CD4-positive, alpha-beta T cell treated with Interferon alpha-2 for 1 hour (primary cell): ENCODE results near the gene ZNF595.
"Not testable (repeated sequence)": the region's sequence is repeated elsewhere in the genome, so short reads cannot be mapped to it uniquely, and the experiment has no call there.

ENCODE experiments used
- DNase-seq, 2 donors: peaks; one replicate each; pipeline ENCODE4 v3.0.0-alpha.2; 2020 to 2022

ZNF595 gene

DNA sequence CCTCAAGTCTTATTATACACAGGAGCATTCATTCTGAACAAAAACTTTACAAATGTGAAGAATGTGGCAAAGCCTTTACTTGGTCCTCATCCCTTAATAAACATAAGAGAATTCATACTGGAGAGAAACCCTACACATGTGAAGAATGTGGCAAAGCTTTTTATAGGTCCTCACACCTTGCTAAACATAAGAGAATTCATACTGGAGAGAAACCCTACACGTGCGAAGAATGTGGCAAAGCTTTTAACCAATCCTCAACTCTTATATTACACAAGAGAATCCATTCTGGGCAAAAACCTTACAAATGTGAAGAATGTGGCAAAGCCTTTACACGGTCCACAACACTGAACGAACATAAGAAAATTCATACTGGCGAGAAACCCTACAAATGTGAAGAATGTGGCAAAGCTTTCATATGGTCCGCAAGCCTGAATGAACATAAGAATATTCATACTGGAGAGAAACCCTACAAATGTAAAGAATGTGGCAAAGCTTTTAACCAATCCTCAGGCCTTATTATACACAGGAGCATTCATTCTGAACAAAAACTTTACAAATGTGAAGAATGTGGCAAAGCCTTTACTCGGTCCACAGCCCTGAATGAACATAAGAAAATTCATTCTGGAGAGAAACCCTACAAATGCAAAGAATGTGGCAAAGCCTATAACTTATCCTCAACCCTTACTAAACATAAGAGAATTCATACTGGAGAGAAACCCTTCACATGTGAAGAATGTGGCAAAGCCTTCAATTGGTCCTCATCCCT is 33.6 kb downstream of the ZNF595 start:
- not testable (repeated sequence) for DNase-seq

DNA sequence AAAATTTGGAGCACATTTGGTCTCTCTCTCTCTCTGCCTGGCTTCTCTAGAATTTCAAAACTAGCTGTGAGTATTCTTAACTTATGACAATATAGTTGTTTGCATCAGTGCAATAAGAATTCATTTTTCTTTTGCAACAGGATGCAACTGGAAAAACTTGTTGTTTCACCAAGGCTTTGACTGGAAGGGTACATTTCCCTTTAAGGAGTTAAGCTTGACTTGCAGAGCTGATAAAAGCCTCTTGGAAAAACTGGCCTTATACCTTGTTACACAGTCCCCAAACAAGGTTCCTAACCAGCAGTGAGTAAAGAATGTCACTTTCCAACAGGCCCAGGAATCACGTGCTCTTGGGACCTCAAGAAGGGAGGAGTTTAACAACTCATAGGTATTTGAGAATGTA is 45.3 kb downstream of the ZNF595 start:
- no peak for DNase-seq

DNA sequence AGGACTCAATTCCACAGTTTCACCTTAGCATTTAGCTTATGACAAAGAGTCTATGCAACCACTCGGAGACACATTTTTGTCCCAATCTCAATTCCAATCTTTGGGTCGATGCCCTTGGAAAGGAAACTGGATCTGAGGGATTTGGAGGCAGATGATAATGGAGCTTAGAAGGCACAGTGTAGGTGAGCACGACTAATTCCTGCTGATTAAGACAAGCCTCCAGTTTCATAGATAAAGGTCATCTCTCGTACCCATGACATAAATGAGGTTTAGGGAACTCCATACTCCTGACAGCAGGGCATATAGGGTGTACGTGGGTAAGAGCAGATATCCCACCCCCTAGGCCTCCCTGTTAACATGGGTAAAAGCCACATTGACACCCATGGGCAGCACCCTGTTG is 46.7 kb downstream of the ZNF595 start:
- DNase-seq, result no peak

DNA sequence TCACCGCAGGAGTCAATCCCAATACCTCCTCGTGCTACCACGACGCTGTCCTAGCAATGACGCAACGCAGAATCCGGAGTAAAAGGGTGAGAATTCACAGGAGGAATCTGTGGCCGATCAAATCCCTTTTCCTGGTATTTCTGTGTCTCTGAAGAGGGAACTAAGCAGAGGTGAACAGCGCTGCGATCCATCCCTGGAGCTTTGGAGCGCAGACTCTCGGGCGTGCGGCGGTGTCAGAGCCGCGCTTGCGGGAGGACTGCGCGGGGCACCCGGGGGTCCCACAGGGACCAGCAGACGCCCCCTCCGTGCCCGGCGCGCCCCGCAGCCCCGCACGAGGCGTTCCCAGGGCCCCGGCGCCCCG is 53.9 kb downstream of the ZNF595 start:
- no peak for DNase-seq

DNA sequence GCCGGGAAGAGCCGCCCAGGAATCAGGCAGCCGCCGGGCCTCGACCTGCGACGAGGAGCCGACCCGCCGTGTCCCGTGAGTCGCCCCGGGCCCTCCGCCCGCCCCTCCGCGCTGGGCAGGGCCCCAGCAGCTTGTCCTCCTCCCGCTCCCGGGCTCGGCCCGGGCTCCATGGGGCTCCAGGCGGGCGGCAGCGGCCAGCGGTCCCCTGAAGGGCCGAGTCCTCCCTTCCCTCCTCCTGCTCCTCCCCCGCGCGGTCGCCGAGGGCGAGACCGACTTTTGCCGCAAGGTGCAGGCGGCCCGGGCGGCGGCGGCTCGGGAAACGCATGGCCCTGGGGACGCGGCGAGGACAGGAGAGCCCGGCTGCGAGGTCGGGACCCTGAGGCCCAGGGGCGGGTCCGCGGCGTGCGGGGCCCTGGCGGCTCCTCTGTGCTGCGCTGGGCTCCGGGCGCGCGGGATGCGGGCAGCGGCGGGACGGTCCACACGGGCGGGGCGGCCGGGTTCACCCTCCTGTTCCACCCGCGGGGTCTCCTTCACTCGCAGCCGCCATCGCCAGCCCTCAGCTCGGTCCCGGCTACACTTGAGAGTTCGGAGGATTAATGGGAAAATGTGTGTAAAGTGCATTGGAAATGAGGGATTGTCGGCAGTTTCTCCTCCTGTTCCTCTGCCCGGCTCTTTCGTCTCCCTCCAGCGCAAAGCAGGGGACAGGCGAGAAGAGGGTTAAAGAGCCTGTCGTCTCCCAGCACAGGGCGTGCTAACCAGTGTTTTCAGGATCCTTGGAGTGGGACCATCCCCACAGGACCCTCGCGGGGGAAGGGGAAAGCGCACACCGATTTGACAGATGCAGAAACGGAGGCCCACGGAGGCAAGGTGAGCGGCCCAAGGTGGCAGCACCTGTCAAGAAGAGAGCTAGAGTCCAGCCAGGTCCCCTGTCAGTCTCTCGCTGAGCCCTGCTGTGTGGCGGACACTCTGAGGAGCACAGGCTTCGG is 54.6 kb downstream of the ZNF595 start:
- DNase-seq, result no peak

DNA sequence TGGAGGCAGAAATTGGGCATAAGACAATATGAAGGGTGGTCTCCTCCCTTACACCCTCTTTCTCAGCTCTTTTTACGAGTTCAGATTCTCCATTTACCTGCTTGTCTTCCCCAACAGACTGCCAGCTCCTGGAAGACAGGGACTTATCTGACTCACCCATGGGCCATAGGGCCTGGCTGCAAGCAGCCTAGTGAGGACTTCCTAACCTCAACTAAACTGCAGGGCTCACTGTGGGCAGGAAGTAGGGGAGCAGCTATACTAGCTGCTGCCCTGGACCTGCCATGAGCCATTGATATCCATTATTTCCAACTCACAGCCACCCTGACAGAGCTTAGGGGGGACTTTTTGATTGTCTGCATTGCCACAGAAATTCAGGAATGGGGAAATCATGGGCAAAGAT is 59.6 kb downstream of the ZNF595 start:
- no peak for DNase-seq

DNA sequence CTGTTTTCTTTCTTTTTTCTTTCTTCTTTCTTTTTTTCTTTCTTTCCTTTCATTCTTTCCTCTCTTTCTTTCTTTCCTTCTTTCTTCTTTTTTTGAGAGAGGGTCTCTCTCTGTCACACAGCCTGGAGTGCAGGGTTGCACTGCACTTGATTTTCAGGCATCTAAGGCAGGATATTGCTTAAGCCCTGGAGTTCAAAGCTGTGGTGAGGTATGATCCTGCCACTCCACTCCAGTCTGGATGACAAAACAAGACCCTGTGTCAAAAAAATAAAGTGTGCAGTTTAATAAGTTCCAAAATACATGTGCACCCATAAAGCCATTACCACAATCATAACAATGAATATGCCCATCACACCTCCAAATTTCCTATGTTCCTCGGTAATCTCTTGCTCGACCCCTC is 60.6 kb downstream of the ZNF595 start:
- DNase-seq, result no peak

DNA sequence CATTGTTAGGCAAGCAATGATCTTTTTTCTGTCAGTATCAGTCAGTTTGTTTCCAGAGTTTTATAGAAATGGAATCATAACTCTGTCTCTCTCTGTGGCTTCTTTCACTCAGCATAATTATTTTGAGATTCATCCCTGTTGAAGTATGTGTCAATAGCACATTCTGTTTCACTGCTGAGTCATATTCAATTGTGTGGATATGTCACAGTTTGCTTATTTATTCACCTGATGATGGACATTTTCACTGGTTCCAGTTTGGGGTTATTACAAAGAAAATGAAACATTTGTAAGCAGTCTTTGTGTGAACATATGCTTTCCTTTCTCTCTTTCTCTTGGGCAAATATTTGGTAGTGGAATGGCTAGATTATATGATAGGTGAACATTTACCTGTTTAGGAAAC is 61.0 kb downstream of the ZNF595 start:
- no peak for DNase-seq

DNA sequence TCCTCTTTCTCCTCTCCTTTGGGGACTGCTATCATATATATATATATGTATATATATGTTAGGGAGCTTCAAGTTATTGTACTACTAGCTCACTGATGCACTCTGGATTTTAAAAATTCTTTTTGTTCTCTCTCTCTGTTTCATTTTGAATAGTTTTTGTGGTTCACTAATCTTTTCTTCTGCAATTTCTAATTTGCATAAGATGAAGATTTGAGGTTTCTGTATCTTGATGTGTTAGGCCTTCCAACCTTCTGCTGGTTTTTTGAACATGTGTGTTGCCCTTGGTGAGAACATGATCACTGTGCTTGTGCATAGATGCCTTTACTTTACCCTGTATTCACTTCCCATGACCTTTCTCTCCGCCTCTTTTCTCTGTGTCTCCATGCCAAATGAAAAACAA is 63.4 kb downstream of the ZNF595 start:
- no peak for DNase-seq

DNA sequence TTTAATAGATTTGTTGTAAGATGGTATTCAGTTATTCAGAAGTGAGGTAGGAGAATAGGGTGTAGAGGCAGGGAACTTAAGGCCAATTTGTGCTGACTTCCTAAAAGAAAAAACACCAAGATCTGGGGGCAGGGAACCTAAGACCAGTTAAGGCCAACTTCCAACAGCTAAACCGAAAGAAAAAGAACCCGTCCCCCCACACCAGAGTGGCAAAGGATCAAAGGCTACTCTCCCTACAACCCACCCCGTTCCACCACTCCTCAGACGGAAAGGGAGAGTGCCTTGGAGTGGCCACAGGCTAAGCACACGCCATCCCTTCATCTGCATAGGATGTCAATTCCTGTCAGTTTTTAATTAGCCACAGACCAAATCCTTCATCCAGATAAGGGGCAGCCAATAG is 67.5 kb downstream of the ZNF595 start:
- DNase-seq, result no peak

DNA sequence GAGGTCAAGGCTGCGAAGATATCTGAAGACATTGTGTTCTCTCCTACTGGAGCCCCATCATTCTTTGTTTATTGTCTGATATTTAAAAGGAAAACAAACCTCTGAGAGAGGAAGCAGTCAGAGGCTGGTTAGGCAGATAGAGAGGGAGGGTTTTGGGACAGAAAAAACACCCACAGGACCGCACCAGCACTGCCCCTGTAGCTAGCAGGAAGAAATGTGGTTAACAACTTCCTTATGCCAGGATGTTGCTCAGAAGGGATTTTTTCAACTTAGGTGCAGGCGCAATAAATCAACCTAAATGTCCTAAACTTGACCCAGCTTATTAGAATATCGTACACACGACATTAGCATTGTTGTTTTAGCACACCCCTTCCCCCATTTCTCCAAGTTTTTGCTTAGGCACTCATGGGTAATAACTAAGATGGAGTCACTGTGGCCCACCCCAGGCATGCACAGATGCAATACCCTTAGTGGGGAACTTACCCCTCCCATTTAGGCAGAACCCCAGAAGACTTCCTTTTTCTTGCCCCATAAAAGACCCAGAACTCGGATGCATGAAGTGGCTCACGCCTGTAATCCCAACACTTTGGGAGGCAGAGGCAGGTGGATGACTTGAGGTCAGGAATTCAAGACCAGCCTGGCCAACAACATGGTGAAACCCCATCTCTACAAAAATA is 68.4 kb downstream of the ZNF595 start:
- peak; percentile 40 to 54 for DNase-seq

DNA sequence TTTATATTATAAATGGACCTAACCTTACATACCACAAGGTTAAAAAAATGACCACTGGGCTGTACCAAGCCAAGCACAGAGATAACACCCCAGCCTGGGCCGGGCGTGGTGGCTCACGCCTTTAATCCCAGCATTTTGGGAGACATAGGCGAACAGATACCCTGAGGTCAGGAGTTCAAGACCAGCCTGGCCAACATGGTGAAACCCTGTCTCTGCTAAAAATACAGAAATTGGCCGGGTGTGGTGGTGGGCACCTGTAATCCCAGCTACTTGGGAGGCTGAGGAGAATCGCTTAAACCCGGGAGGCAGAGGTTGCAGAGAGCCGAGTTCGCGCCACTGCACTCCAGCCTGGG is 70.8 kb downstream of the ZNF595 start:
- DNase-seq, result not testable (repeated sequence)

DNA sequence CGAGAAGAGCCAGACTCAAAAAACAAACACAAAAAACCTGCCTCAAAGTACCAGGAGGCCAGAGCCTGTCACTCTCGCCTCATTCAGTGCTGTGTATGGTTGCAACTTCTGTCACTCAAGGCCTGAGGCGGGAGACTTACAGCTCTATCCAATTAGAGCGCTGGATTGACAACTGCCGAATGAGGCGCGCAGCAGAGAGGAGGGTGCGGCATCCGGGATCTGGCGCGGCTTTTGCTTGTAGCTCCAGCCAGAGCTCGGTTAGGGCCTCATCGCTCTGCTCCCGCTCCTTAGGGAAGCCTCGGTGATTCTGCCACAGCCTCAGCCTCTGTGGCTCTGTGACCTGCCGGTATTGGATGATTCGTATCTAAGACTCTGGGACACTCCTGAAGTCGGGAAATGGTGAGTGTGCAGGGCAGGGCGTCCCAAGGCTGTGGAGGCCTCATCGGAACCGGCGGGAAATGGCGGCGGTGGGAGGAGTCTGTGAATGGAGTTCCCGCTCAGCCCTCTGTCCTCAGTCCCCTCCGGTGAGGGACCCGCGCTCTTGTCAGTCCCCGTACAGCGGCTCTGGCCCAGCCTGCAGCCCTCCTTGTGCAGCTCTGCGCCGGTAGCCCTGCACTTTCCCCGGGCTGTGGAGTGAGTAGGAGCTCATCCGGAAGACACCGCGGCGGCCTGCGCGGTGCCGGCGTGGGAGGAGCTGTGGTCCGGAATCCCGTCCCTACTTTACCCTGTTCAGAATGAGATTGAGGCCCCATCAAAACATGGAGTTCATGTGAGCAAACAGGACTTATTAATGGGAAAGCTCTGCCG is 71.4 kb downstream of the ZNF595 start, which contains the start of gene ZNF718:
ZNF718 (plus strand) TSS at position 227 of the 807 bp plus-strand sequence; CDS start at position 397, 170 bp downstream.
- peak; percentile 92 to 95 for DNase-seq

DNA sequence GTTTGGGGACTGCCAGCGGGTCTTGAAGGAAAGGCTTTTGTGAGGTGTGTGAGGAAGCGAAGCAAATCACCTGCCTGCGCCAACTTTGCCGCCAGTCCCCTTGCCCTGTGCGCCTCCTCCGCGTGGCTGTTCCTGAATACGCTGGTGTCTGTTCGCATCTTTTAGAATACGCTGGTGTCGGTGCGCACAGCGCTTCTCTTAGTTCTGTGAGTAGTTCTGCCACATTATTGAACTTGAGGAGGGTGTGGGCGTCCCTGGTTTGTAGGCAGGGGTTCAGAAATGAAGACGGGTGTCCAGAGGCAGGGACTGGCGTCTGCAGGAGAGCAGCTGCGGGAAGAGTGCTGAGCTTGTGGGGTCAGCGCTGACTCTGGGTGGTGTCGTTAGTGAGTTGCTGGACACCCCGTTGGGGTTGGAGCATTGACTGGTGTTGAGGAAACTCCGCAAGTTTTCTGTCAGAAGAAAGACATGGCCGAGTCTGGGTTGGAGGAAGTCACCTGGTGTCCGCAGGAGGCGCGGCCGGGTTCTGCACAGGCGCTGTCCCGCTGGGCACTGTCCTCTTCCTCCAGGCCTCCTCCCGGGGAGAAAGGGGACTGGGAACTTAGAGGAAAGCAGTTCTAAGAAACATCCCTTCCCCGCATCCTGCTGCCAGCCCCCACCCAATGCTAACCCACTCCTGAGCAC is 72.1 kb downstream of the ZNF595 start:
- peak; percentile 15 to 18 for DNase-seq

DNA sequence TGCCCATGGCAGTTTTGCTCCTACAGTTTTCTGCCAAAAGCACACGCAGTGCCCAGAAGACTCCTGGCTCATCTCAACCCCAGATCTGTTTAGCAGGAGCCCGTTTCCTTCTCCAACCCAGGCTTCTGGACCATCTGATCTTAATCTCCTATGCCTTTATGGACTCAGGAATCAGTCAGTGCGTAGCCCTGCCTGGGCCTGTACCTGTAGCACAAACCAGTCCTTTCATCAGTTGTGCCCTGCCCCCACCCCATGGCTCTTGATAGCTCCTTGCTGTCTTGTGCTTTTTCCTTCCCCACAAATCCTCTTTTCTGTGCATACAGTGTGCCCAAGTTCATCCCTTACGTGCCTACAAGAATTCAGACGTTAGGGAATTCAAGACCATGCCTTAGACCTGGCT is 72.7 kb downstream of the ZNF595 start:
- DNase-seq, result no peak

DNA sequence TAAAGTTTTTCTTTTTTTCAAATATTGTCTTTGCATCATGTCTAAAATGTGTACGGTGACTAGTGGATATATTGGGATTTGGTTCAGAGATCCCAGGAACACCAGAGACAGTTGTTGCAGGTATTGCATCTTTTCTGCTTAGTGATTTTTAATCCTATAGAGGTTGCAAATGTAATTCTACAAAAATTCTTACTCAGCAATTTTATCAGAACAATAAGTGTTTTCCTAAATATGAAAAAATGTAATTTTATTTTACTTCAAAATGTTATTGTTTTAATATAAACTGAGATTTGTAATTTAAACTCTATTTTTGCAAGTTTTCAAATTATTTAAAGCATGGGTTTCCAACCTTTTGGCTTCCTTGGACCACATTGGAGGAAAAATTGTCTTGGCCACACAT is 79.4 kb downstream of the ZNF595 start:
- no peak for DNase-seq
